HUES6 (cell line): ENCODE data around the gene CD93.

ENCODE experiments used
- H3K27ac ChIP-seq: 2 replicates; pipeline ENCODE4 v1.7.0; 2013; ENCODE audit warnings: low read depth, mild to moderate bottlenecking, low read length, inconsistent platforms
- H3K27me3 ChIP-seq: 2 replicates; pipeline ENCODE4 v1.6.1; 2013; ENCODE audit warnings: low read length; ENCODE audit not compliant: control insufficient read depth, insufficient read depth
- H3K36me3 ChIP-seq: 2 replicates; pipeline ENCODE4 v1.6.1; 2013; ENCODE audit warnings: low read length; ENCODE audit not compliant: control insufficient read depth, insufficient read depth
- H3K4me1 ChIP-seq: 2 replicates; pipeline ENCODE4 v1.6.1; 2013; ENCODE audit warnings: low read length; ENCODE audit not compliant: control insufficient read depth, insufficient read depth
- H3K4me3 ChIP-seq: 2 replicates; pipeline ENCODE4 v1.5.1; 2013; ENCODE audit warnings: low read depth, low read length
- H3K9ac ChIP-seq: one replicate; pipeline ENCODE4 v1.6.1; 2013; ENCODE audit warnings: mild to moderate bottlenecking, low read length
- H3K9me3 ChIP-seq: 2 replicates; pipeline ENCODE4 v1.6.1; 2013; ENCODE audit warnings: low read depth, low read length; ENCODE audit not compliant: control insufficient read depth, insufficient read depth

The CD93 gene

DNA sequence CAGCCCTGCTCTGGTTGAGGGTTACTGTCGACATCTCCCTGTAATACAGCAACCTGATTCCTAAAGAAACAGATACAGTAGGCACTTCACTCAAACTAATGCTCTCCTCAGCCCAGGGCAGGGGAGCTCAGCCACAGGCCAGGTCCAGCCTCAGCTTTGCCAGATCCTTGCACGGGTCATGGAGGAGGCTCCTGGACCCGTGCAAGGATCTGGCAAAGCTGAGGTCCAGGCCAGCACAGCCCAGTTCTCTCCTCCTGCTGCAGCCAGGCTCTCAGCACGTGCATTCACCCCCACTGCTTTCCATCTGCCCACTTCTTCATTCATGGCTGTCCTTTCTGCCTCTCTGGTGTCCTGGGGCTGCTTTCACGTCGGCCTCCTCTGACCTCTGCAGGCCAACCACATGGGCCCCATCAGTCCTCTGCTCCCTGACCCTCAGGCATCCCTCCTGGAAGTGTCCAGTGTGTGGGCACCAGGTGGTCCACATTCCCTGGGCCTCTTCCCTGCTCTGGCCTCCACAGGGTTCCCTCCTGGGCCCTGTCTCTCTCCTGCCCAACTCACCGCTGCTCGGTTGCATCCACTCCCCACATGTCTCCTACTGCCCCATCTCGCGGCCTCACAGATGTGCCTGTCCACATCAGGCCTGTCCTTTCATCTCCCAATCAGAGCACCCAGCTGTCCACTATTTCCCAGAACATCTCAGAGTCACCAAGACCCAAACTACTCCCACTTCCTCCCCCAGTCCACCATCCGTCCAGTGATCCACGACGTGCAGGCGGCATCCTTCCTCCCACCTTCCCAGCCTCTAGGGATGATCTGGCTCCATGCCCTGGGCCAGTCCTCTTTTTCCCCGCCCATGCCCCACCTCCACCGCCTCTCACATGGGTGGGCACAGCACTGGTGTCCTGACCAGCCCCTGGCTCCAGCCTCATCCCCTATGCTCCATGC is 11.8 kb upstream of the CD93 start:
- Histone ChIP-seq H3K9ac (no peak overlapping the region), H3K36me3 (no peaks in the 10 kb centered on the region), H3K4me1 (no peaks in the 10 kb centered on the region), H3K9me3 (no peaks in the 10 kb centered on the region), H3K27ac (no peak overlapping the region), H3K4me3 (no peak overlapping the region), H3K27me3 (no peaks in the 10 kb centered on the region; the same call in 1 of the 2 replicates)

DNA sequence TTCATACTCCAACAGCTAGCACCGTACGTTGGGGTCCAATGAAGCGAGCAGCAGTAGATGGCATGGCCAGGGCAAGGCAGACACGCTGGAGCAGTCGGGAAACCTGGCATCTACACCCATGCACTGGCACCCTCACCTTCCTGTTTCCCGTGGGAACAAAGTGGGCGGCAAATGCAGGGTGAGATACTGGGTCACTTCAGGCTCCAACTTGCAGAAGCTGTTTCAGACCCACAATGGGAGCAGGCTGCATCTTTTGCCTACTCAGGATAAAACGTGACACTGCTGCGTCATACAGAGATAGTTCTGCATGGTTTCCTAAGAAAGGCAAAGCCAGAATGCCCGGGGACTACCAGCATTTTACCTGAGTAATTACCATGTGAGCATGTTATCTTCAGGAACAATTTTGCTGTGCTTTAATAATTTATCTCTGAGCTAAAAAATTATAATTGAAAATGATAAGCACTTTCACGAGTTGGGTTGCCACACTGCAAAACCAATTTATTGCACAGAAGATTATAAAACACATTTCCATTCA is 10.9 kb upstream of the CD93 start:
- Histone ChIP-seq H3K27me3 (no peaks in the 10 kb centered on the region; the same call in 1 of the 2 replicates), H3K4me1 (no peaks in the 10 kb centered on the region), H3K9me3 (no peaks in the 10 kb centered on the region), H3K36me3 (no peaks in the 10 kb centered on the region), H3K9ac (no peak overlapping the region), H3K4me3 (no peak overlapping the region), H3K27ac (no peak overlapping the region)

DNA sequence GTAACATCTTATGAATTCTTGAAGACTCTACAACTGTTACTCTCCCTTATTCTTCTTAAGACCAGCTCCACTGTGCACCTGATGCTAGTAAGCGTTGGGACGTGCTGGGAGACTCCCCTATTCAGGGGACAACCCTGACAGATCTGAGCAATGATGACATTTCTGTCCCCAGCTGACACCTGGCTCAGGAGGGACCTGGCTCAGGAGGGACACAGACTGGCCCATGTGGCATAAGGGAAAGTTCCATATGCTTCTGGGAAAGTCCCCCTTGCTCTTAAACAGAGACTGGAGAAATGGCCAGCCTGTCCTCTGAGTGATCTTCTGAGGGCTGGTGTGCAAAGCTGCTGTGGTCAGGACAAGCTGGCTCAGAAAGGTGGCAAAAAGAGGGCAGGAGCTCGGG is 10.0 kb upstream of the CD93 start:
- Histone ChIP-seq H3K9ac (no peak overlapping the region), H3K27me3 (no peaks in the 10 kb centered on the region; the same call in 1 of the 2 replicates), H3K4me3 (no peak overlapping the region), H3K9me3 (no peaks in the 10 kb centered on the region), H3K4me1 (no peaks in the 10 kb centered on the region; the same call in 1 of the 2 replicates), H3K27ac (no peak overlapping the region), H3K36me3 (no peaks in the 10 kb centered on the region)

DNA sequence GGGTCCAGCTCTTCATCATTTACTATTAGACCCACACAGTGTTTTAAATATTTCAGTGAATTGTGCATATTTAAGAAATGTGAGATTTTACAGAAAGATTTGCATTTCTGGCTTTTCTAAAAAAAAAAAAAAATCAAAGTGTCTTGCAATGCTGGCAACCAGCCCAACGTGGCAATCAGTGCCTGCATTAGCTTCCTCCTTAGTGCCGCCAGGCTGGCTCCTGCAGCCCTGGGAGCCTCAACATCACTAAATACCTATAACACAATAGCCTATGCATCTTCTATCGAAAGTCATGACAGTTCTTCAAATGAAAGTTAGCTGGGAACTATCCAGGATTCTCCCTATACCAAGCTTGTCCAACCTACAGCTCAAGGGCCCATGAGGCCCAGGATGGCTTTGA is 9.4 kb upstream of the CD93 start:
- Histone ChIP-seq H3K4me1 (no peaks in the 10 kb centered on the region; the same call in 1 of the 2 replicates), H3K4me3 (no peak overlapping the region), H3K9ac (no peak overlapping the region), H3K27ac (no peak overlapping the region), H3K27me3 (no peaks in the 10 kb centered on the region; the same call in 1 of the 2 replicates), H3K9me3 (no peaks in the 10 kb centered on the region), H3K36me3 (no peaks in the 10 kb centered on the region)

DNA sequence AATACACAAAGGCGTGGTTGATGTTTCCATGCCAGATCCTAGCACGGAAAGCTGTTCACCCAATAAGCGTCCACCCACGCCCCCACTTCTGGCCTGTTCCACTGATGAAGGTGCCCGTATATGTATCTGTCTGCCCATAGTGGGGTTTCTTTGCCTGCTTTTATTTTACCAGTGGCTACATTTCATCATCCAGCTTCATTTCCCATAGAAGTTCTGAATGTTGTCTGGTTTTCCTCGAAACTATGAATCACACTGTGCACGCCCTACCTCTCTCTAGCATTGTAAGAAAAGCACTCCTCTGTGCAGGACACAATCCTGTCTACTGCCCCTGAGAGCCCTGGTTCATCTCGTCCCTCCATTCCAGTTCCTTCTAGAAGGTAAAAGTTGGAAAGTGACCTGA is 8.8 kb upstream of the CD93 start:
- no peaks in the 10 kb centered on the region for H3K36me3 ChIP-seq
- H3K27me3 ChIP-seq: no peaks in the 10 kb centered on the region; the same call in 1 of the 2 replicates
- H3K4me3 ChIP-seq: no peak overlapping the region
- no peak overlapping the region for H3K9ac ChIP-seq
- H3K9me3 ChIP-seq: no peaks in the 10 kb centered on the region
- H3K27ac ChIP-seq: no peak overlapping the region
- no peaks in the 10 kb centered on the region; the same call in 1 of the 2 replicates for H3K4me1 ChIP-seq

DNA sequence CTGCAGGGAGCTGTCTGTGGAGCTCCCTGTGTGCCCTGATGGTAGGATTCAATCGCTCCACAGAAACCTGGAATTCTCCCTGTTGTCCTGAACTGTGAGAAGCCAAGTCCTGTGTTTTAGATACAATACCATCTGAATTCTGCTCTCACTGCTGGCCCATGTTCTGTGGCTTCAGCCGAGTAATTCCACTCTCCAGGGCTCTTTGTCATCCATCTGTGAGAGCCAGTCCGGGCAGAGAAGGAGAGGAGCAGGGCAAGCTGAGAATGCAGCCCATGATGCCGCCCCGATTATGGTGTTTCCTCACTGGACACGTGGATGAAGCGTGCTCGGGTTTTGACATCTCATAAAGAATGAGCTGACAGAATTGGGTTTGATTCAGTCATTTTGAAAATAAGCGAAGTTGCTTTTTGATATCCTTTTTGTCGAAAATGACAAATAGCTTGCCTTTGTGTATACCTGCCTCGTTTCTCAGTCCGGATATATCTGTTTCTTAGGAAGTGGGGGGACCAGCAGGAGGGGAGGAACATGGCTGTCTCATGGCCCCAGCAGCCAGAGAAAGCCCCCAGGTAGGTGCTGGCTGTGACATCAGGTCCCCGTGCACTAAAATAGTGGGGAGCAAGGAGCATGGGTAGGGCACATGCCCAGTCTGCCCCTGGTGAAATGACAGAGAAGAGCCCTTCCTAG is 8.2 kb upstream of the CD93 start:
- Histone ChIP-seq H3K36me3 (no peaks in the 10 kb centered on the region), H3K4me1 (no peaks in the 10 kb centered on the region; the same call in 1 of the 2 replicates), H3K9me3 (no peaks in the 10 kb centered on the region), H3K27me3 (no peaks in the 10 kb centered on the region; the same call in 1 of the 2 replicates), H3K9ac (no peak overlapping the region), H3K4me3 (no peak overlapping the region), H3K27ac (no peak overlapping the region)

DNA sequence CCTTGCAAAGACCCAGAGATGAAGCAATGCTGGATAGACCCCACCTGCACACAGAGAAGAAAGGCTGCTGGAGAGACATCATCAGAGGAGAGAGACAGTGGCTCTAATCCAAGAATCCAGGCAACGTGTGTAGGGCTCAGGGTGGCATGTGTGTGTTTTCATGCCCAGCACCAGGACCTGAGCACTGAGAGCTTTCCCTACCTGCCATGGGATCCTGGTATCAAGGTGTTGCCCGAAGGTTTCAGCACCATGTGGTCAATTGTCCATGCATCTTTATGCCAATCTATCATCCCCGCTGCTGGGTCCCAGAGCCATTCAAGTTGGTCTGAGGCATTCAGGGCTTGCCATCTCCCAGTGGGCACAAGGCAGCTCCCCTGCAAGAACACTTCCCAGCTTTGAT is 7.5 kb upstream of the CD93 start:
- H3K9ac ChIP-seq: no peak overlapping the region
- H3K27me3 ChIP-seq: no peaks in the 10 kb centered on the region; the same call in 1 of the 2 replicates
- H3K9me3 ChIP-seq: no peaks in the 10 kb centered on the region
- no peak overlapping the region for H3K27ac ChIP-seq
- no peaks in the 10 kb centered on the region for H3K36me3 ChIP-seq
- no peaks in the 10 kb centered on the region; the same call in 1 of the 2 replicates for H3K4me1 ChIP-seq
- H3K4me3 ChIP-seq: no peak overlapping the region

DNA sequence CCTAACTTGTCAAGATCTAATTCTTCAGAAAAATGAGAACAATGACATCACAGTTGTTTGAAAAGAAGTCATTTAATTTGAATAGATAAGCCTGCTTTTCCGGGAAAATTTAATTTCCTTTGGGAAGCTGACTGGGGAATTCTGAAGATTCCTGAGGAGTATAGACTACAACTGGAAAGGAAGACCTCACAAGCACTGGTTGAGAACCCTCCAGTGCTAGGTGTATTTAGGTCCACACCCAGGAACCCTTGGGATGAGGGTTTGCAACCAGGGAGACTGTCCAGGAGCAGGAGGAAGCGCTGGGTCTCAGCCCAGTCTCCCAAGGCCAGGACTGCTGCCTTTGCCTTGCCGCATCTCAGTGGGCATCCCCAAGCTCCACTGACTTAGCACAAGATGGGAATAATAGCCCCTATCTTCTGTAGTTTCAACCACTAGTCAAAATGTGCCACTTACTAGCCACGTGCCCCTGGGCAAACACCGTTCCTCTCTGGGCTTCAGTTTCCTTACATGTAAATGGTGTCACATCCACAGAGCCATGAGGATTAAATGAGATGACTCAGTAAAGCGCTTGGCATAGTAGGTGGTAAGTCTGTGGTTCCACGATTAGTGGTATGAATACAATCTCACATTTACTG is 6.9 kb upstream of the CD93 start:
- no peaks in the 10 kb centered on the region for H3K36me3 ChIP-seq
- H3K27me3 ChIP-seq: no peaks in the 10 kb centered on the region; the same call in 1 of the 2 replicates
- no peaks in the 10 kb centered on the region; the same call in 1 of the 2 replicates for H3K4me1 ChIP-seq
- no peak overlapping the region for H3K9ac ChIP-seq
- no peak overlapping the region for H3K27ac ChIP-seq
- H3K9me3 ChIP-seq: no peaks in the 10 kb centered on the region
- H3K4me3 ChIP-seq: no peak overlapping the region

DNA sequence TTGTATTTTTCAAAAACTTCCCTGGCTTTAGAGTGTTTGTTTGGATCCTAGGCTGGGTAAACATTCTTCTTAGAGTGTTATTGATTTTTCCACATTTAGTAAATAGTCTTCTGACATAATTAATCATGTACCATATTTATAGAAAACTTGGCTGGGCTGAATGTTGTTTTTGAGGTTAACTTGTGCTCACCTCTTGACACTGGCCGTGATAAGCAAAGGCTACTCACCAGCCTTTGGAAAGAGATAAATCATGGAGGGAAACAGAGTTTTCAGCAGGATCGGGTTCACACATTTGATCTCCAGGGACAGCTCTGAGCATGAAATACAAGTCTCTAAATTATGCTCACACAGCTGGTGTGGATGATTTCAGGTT is 6.2 kb upstream of the CD93 start:
- Histone ChIP-seq H3K4me3 (no peak overlapping the region), H3K27ac (no peak overlapping the region)

DNA sequence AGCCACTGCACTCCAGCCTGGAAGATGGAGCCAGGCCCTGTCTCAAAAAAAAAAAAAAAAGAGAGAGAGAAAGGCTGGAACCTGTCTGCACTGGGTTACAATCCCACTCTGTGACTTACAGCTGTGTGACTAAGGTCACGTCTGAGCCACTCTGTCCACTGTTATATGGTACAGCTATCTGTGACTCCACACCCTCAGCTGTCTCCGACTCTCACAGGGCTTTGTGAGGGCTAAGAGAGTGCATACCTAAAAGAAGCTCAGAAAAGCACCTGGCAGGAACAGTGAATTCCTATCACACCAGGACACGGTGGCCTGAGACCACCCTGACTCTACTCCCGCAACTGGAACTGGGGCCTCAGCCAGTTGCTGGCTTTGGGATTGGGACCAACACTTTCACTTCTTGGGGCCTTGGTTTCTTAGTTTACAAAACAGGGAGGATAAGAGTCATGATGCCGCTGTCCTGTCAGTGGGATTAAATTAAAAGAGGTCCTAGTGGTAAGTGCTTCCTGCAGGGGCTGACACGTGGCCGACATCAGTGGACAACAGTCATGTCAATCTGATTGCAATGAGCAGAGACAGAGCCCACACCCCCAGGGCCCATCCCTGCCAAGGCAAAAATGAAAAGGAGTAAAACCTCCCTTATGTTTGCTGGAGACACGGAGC is 5.7 kb upstream of the CD93 start:
- H3K27me3 ChIP-seq: no peaks in the 10 kb centered on the region; the same call in 1 of the 2 replicates
- no peaks in the 10 kb centered on the region; the same call in 1 of the 2 replicates for H3K4me1 ChIP-seq
- no peak overlapping the region for H3K4me3 ChIP-seq
- H3K27ac ChIP-seq: no peak overlapping the region
- H3K36me3 ChIP-seq: no peaks in the 10 kb centered on the region
- H3K9me3 ChIP-seq: no peaks in the 10 kb centered on the region
- H3K9ac ChIP-seq: no peak overlapping the region

More for the DNA sequence above, 6.2 kb upstream of the CD93 start:
- no peaks in the 10 kb centered on the region; the same call in 1 of the 2 replicates for H3K27me3 ChIP-seq
- H3K4me1 ChIP-seq: no peaks in the 10 kb centered on the region; the same call in 1 of the 2 replicates
- no peaks in the 10 kb centered on the region for H3K9me3 ChIP-seq
- no peaks in the 10 kb centered on the region for H3K36me3 ChIP-seq
- H3K9ac ChIP-seq: no peak overlapping the region
